GM12801 (cell line): Measurements from ENCODE around the gene FSTL5.

Experiments used
- CTCF ChIP-seq: IDR thresholded peaks from one replicate; pipeline ENCODE4 v1.5.1; 2011; ENCODE audit warnings: control low read depth; ENCODE audit not compliant: insufficient read length; ENCODE audit errors: extremely low read depth

The FSTL5 gene

DNA sequence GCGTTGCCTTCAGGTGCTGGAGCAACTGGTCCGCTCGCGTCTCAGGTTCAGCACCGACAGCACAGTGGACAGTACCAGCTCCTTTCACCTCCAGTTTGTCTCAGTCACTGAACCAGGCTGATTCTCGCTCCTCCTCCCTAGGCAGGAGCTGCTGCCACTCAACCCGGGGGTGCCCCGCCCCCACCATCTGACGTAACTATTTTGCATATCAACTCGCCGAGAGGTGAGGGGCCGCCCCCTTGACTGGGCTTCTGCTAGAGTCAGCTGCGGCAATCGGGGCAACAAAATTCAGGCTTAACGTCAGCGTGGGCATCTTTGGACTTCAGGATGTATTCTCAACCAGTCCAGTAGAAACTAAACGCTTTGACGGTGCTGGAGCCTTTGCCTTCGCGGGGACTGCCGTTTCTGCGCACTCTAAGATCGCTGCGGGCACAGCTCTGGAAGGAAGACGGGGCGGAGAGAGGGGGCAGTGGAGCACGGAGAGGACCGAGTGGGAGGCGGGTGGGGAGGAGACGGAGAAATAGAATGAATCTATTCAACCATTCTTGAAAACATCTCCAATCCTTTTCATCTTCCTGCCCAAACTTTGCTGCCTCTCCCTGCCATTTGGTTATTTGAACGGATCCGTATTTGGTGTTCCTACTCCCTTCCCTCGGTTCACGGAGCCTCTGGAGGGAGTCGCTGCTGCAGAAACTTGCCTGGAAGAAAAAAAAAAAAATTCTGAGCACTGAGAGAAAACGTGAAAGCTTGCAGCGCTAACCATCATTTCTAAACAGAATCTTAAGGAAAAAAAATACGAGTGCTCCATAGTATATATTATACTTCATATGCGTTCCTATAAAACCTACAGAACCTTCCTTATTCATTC is at the start of gene FSTL5:
Gene FSTL5 (minus strand): TSS at position 109 of the 868 bp plus-strand sequence. CDS start 52,604 bp downstream, outside the sequence.
- no peak for TF ChIP-seq CTCF

- no peak for TF ChIP-seq CTCF
Measured at GRCh38 chr4:162209706-162210105, 45.9 kb upstream of the FSTL5 start.

DNA sequence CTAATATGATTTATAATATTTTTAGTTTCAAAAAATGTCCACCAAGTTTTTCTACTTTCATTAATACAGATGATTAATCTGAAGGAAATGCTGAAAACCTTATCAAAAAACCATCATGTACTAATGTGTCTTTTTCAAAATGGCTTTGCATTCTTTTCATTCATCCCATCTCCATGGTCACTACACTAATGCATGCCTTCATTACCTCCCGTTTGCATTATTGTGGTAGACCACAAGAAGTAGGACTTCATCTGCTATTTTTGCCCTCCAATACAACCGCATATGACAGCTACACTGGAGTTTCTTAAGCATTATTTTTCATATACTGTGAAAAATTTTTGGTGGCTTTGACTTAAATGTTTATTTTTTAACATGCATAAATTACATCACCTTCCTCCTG is 37.9 kb upstream of the FSTL5 start:
- no peak for TF ChIP-seq CTCF

DNA sequence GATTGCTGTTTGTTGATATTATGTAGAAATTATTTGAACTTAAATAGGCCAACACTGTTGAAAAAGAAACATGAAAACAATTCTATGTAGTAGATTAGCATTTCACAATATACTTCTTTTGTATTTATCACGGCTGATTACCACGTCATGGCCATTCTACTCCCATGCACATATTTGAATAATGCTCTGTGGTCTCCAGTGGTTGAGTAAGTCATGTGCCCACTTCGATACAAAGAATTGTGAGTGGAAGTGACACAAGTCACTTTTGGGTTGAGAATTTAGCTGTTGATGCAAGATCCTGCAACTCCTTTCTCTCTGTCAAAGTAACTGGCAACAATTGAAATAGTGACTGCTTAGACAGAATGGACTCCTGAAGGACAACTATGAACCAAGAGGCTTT is 6.7 kb upstream of the FSTL5 start:
- TF ChIP-seq CTCF: no peak

DNA sequence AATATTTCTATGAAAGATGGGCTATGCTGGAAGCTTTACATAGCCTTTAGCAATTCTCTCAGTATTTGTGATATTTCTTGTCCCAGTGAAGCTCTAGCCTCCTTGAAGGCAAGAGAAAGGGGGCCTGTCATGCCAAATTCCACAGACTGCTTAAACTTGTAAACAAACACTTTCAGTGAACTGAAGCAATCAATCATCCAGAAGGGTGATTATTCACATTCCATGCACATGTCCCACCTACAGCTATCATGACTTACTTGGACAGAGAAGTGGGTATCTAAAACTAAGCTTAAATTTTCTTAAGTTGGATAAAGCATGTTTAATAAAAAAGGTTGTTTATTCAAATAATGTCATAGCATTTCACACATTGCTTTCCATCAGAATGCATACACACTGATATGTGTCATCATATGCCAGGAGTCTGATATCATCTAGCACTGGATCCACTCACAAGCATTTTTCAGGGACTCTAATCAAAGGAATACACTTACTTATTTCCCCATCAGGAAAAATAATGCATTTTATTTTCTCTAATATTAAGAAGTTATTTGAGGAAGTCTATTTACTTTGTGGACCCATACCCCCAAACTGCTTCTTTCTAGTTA is 1.2 kb upstream of the FSTL5 start:
- TF ChIP-seq CTCF: no peak

GRCh38 chr4:162162672-162163071 is 1.1 kb downstream of the FSTL5 start:
- no peak for TF ChIP-seq CTCF

GRCh38 chr4:162157241-162157640 is 6.6 kb downstream of the FSTL5 start:
- no peak for TF ChIP-seq CTCF
